ENCODE measurements around the gene CZIB.
"Not testable (repeated sequence)": the region's sequence is repeated elsewhere in the genome, so short reads cannot be mapped to it uniquely, and the experiment has no call there.

The CZIB gene

GRCh38 chr1:53188099-53188498, 32.3 kb downstream of the CZIB start:
- no peak for DNase-seq (ENCODE audit: low read depth)

GRCh38 chr1:53187401-53187800, 33.0 kb downstream of the CZIB start:
- no peak for DNase-seq (ENCODE audit: low read depth)

- DNase-seq (ENCODE audit: low read depth), result no peak
These were observed 33.9 kb downstream of the CZIB start for GRCh38 chr1:53186533-53186932.

- not testable (repeated sequence) for DNase-seq (ENCODE audit: low read depth)
These were observed 34.5 kb downstream of the CZIB start for GRCh38 chr1:53185955-53186297.

GRCh38 chr1:53183095-53183990, 37.1 kb downstream of the CZIB start:
- DNase-seq (ENCODE audit: low read depth), result no peak

- no peak for DNase-seq (ENCODE audit: low read depth)
These were observed 37.7 kb downstream of the CZIB start for GRCh38 chr1:53182716-53183094.

- peak; percentile 71 for DNase-seq (ENCODE audit: low read depth)
These were observed 38.3 kb downstream of the CZIB start for GRCh38 chr1:53182111-53182593.

GRCh38 chr1:53180951-53181350, 39.5 kb downstream of the CZIB start:
- DNase-seq (ENCODE audit: low read depth), result no peak

GRCh38 chr1:53180226-53180625, 40.2 kb downstream of the CZIB start:
- DNase-seq (ENCODE audit: low read depth), result no peak

GRCh38 chr1:53176452-53177208, 43.8 kb downstream of the CZIB start:
- DNase-seq (ENCODE audit: low read depth), result no peak

GRCh38 chr1:53174971-53175913, 45.2 kb downstream of the CZIB start:
- DNase-seq (ENCODE audit: low read depth), result no peak

GRCh38 chr1:53172426-53173128, 47.9 kb downstream of the CZIB start:
- DNase-seq (ENCODE audit: low read depth), result no peak

GRCh38 chr1:53166912-53167311, 53.5 kb downstream of the CZIB start:
- no peak for DNase-seq (ENCODE audit: low read depth)

GRCh38 chr1:53166366-53166765, 54.1 kb downstream of the CZIB start:
- DNase-seq (ENCODE audit: low read depth), result no peak

GRCh38 chr1:53165408-53165961, 54.9 kb downstream of the CZIB start:
- no peak for DNase-seq (ENCODE audit: low read depth)
